ENCODE data around the gene HLF.

- TF ChIP-seq CTCF (conservative IDR thresholded peaks at IDR 0.05 in 1 of 2, IDR thresholded peaks at IDR 0.05 in 1 of 2; ENCODE audit: extremely low read depth in 1 of 2, insufficient read depth in 1 of 2, low read depth in 1 of 2, low read length in 2 of 2): no peak
- TF ChIP-seq EZH2 (IDR thresholded peaks at IDR 0.05; ENCODE audit: borderline replicate concordance, low read length): no peak
Observed at GRCh38 chr17:55271223-55271571, 6.4 kb downstream of the HLF start.

Measured in mammary epithelial cell (primary cell).